Measurements from ENCODE around the gene ZCCHC3. TPM values are rescaled to one million over a fixed set of nuclear protein-coding genes. Genes with fewer than 3 reads are reported as not detected.

ZCCHC3 gene
- total RNA-seq, 1 donor from 2014 or later, result 40.0 TPM

GRCh38 chr20:326645-327185 is 29.3 kb downstream of the ZCCHC3 start:
- peaks cover 38% of the 10 kb centered on the region for H3K4me1 Mint-ChIP-seq (ENCODE audit: unreplicated experiment)
- no peak overlapping the region for H3K27ac Mint-ChIP-seq (ENCODE audit: unreplicated experiment)
- H3K27me3 Mint-ChIP-seq (ENCODE audit: unreplicated experiment), result peaks cover 6% of the 10 kb centered on the region
- peaks cover 17% of the 10 kb centered on the region for H3K36me3 Mint-ChIP-seq (ENCODE audit: low read depth, unreplicated experiment)
- peak overlapping the region; percentile 93 for H3K4me3 Mint-ChIP-seq (ENCODE audit: unreplicated experiment)
- no peaks in the 10 kb centered on the region for H3K9me3 Mint-ChIP-seq (ENCODE audit: unreplicated experiment)
- DNase-seq (ENCODE audit: low spot score), result peak; percentile 57
- TF ChIP-seq CTCF (IDR thresholded peaks at IDR 0.05; ENCODE audit: unreplicated experiment), result peak; percentile 17

GRCh38 chr20:327186-328026 is 30.0 kb downstream of the ZCCHC3 start:
- no peaks in the 10 kb centered on the region for H3K9me3 Mint-ChIP-seq (ENCODE audit: unreplicated experiment)
- peaks cover 6% of the 10 kb centered on the region for H3K27me3 Mint-ChIP-seq (ENCODE audit: unreplicated experiment)
- peaks cover 38% of the 10 kb centered on the region for H3K4me1 Mint-ChIP-seq (ENCODE audit: unreplicated experiment)
- H3K4me3 Mint-ChIP-seq (ENCODE audit: unreplicated experiment), result peak overlapping the region; percentile 93
- no peak for TF ChIP-seq CTCF (IDR thresholded peaks at IDR 0.05; ENCODE audit: unreplicated experiment)
- peak overlapping the region; percentile 74 for H3K27ac Mint-ChIP-seq (ENCODE audit: unreplicated experiment)
- peaks cover 17% of the 10 kb centered on the region for H3K36me3 Mint-ChIP-seq (ENCODE audit: low read depth, unreplicated experiment)
- DNase-seq (ENCODE audit: low spot score), result peak; percentile 88

GRCh38 chr20:328027-328974 is 30.9 kb downstream of the ZCCHC3 start:
- no peak for TF ChIP-seq CTCF (IDR thresholded peaks at IDR 0.05; ENCODE audit: unreplicated experiment)
- DNase-seq (ENCODE audit: low spot score), result no peak
- H3K9me3 Mint-ChIP-seq (ENCODE audit: unreplicated experiment), result no peaks in the 10 kb centered on the region
- H3K4me1 Mint-ChIP-seq (ENCODE audit: unreplicated experiment), result peaks cover 38% of the 10 kb centered on the region
- peak overlapping the region; percentile 79 for H3K27ac Mint-ChIP-seq (ENCODE audit: unreplicated experiment)
- peaks cover 6% of the 10 kb centered on the region for H3K27me3 Mint-ChIP-seq (ENCODE audit: unreplicated experiment)
- H3K36me3 Mint-ChIP-seq (ENCODE audit: low read depth, unreplicated experiment), result peaks cover 17% of the 10 kb centered on the region
- H3K4me3 Mint-ChIP-seq (ENCODE audit: unreplicated experiment), result peak overlapping the region; percentile 93

- H3K36me3 Mint-ChIP-seq (ENCODE audit: low read depth, unreplicated experiment), result peaks cover 17% of the 10 kb centered on the region
- H3K4me1 Mint-ChIP-seq (ENCODE audit: unreplicated experiment), result peaks cover 34% of the 10 kb centered on the region
- peak overlapping the region; percentile 93 for H3K4me3 Mint-ChIP-seq (ENCODE audit: unreplicated experiment)
- DNase-seq (ENCODE audit: low spot score), result no peak
- no peaks in the 10 kb centered on the region for H3K9me3 Mint-ChIP-seq (ENCODE audit: unreplicated experiment)
- peaks cover 6% of the 10 kb centered on the region for H3K27me3 Mint-ChIP-seq (ENCODE audit: unreplicated experiment)
- TF ChIP-seq CTCF (IDR thresholded peaks at IDR 0.05; ENCODE audit: unreplicated experiment), result no peak
- H3K27ac Mint-ChIP-seq (ENCODE audit: unreplicated experiment), result peak overlapping the region; percentile 79
Measured at GRCh38 chr20:328975-329695, 31.8 kb downstream of the ZCCHC3 start.

Measured in endothelial cell (in vitro differentiated cells).